Testis (tissue), 2 donors: ENCODE results near the gene GRM8.
"Not testable (repeated sequence)": the region's sequence is repeated elsewhere in the genome, so short reads cannot be mapped to it uniquely, and the experiment has no call there.

Experiments used
- POLR2A ChIP-seq: fragments of 450-650 bp; IDR thresholded peaks from one replicate; pipeline ENCODE4 v1.6.1; 2017; ENCODE audit warnings: antibody characterized with exemption, mild to moderate bottlenecking, moderate library complexity
- TF ChIP-seq, protein P1 (sequence below), 3 experiments: fragments of 450-650 bp in 2 of 3; fragments of 200-600 bp in 1 of 3; sonication (generic) in 1 of 3; IDR thresholded peaks; one replicate each; pipeline ENCODE4 v1.5.1; 2016 to 2019; ENCODE audit warnings: antibody characterized with exemption in 3 of 3, mild to moderate bottlenecking in 2 of 3, moderate library complexity in 1 of 3

DNA sequence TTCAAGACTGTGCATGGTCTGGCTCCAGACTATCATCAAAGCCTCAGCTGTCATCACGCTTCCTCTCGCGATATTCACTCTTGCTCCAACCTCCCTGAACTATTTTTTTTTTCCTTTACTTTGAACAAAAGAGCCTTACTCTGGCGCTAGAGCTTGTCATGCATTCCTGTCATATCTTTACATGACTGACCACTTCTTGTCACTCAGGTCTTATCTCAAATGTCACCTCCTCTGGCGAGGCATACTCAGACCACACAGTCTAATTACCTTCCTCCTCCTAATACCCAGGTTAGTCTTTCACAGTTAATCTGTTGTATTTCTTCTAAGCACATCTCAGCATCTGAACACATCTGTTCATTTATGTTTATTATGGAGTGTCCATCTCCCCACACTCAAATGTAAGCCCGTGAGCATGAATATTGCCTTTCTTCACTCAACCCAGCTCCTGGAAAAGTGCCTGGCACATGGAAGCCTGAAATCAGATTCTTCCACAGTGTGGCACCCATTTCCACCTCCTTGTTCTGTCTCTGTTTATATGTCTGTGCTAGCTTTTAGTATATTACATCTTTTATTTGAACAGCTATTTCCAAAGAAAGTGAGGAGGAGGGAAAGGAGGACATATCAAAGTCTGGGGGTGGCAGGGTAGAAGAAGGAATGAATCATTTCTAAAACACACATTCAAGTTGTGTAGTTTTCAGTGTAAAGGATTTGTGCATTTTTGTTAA is 351.5 kb downstream of the GRM8 start:
- TF ChIP-seq, protein P1, sequence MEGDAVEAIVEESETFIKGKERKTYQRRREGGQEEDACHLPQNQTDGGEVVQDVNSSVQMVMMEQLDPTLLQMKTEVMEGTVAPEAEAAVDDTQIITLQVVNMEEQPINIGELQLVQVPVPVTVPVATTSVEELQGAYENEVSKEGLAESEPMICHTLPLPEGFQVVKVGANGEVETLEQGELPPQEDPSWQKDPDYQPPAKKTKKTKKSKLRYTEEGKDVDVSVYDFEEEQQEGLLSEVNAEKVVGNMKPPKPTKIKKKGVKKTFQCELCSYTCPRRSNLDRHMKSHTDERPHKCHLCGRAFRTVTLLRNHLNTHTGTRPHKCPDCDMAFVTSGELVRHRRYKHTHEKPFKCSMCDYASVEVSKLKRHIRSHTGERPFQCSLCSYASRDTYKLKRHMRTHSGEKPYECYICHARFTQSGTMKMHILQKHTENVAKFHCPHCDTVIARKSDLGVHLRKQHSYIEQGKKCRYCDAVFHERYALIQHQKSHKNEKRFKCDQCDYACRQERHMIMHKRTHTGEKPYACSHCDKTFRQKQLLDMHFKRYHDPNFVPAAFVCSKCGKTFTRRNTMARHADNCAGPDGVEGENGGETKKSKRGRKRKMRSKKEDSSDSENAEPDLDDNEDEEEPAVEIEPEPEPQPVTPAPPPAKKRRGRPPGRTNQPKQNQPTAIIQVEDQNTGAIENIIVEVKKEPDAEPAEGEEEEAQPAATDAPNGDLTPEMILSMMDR (IDR thresholded peaks at IDR 0.05) = not testable (repeated sequence)
- TF ChIP-seq POLR2A = not testable (repeated sequence)
